SJCRH30 (cell line): Measurements from ENCODE around the gene MPV17L2. TPM values are rescaled to one million over a fixed set of nuclear protein-coding genes. Genes with fewer than 3 reads are reported as not detected.
"Not testable (repeated sequence)": the region's sequence is repeated elsewhere in the genome, so short reads cannot be mapped to it uniquely, and the experiment has no call there.

Experiments used
- DNase-seq, 2 experiments: peaks; one replicate each; pipeline ENCODE4 v3.0.0-alpha.2; 2015 to 2020
- H3K27ac ChIP-seq: fragments of 250-450 bp; sonication (Bioruptor Pico); 2 replicates; pipeline ENCODE4 v1.5.1; 2020; ENCODE audit warnings: mild to moderate bottlenecking, moderate library complexity
- H3K27me3 ChIP-seq: fragments of 250-450 bp; sonication (Bioruptor Pico); 2 replicates; pipeline ENCODE4 v1.5.1; 2020; ENCODE audit warnings: mild to moderate bottlenecking, moderate library complexity
- H3K36me3 ChIP-seq: fragments of 250-450 bp; sonication (Bioruptor Pico); 2 replicates; pipeline ENCODE4 v1.5.1; 2020; ENCODE audit warnings: mild to moderate bottlenecking, moderate library complexity
- H3K4me1 ChIP-seq: fragments of 250-450 bp; sonication (Bioruptor Pico); 2 replicates; pipeline ENCODE4 v1.5.1; 2020; ENCODE audit warnings: mild to moderate bottlenecking, moderate library complexity
- H3K4me3 ChIP-seq: fragments of 250-450 bp; sonication (Bioruptor Pico); 2 replicates; pipeline ENCODE4 v1.5.1; 2020; ENCODE audit warnings: mild to moderate bottlenecking, moderate library complexity
- H3K9me3 ChIP-seq: fragments of 250-450 bp; sonication (Bioruptor Pico); replicated peaks from 2 replicates; pipeline ENCODE4 v1.5.1; 2020; ENCODE audit warnings: mild to moderate bottlenecking, moderate library complexity
- total RNA-seq: library from RNA; depleted of rRNA; stranded (reverse); fragments of >200 nt; shearing (Covaris generic); gene quantifications from 2 replicates; pipeline ENCODE4 v1.2.3, GENCODE V29; 2014

MPV17L2 gene
- total RNA-seq, 1 experiment from 2014 or later, result 31.3 TPM

- Histone ChIP-seq H3K27ac (peak overlapping the region; percentile 86), H3K4me1 (peaks cover 14% of the 10 kb centered on the region), H3K9me3 (no peaks in the 10 kb centered on the region), H3K36me3 (no peaks in the 10 kb centered on the region), H3K27me3 (no peaks in the 10 kb centered on the region), H3K4me3 (peak overlapping the region; percentile 21)
- DNase-seq, result peak; percentile 99
These were observed 36.1 kb upstream of the MPV17L2 start for GRCh38 chr19:18156841-18157464.

DNA sequence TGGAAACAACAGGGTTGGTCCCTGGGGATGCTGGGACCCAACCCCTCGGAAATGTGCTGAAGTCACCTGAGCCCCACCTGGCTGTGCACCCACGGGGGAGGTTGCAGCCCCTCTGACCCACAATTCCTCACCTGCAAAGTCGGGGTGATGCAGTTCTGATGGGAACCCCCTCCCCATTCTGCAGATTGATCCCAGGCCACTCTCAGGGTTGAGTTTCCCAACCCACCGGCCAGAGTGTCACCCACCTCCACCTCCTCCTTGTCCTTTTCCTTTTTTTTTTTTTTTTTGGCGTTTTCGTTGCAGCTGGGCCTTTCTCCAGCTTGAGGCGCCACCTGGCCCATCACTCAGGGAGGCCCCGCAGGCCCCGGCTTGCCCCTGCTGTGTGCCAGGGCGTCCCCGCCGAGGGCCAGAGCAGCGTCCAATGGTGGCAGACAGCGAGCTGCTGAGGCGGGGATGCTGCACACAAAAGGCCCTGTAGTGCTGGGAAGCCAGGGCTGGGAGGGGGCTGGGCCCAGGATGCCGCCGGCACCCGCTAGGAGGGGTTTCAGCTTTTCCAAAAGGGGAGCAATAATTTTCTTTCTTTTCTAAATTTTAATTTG is 35.5 kb upstream of the MPV17L2 start:
- Histone ChIP-seq H3K36me3 (peaks cover 6% of the 10 kb centered on the region), H3K4me3 (peak overlapping the region; percentile 21), H3K9me3 (no peaks in the 10 kb centered on the region), H3K4me1 (peaks cover 14% of the 10 kb centered on the region), H3K27ac (peak overlapping the region; percentile 86), H3K27me3 (no peaks in the 10 kb centered on the region)
- DNase-seq, result peak; percentile 98

DNA sequence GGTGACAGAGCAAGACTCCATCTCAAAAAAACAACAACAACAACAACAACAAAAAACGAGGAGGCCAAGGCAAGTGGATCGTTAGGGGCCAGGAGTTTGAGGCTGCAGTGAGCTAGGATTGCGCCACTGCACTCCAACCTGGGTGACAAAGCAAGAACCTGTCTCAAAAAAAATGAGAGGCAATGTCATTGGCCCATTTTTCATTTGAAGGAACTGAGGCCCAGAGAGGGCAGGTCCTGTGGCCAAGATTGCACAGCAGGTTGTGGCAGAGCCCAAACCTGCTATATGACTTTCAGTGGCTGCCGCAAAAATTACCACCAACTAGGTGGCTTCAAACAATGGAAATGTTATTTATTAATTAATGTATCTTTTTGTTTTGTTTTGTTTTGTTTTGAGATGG is 34.6 kb upstream of the MPV17L2 start:
- Histone ChIP-seq H3K36me3 (peaks cover 10% of the 10 kb centered on the region), H3K4me1 (peaks cover 14% of the 10 kb centered on the region), H3K4me3 (no peak overlapping the region), H3K9me3 (no peaks in the 10 kb centered on the region), H3K27ac (peak overlapping the region; percentile 86; the same call in 1 of the 2 replicates), H3K27me3 (no peaks in the 10 kb centered on the region)
- no peak for DNase-seq

DNA sequence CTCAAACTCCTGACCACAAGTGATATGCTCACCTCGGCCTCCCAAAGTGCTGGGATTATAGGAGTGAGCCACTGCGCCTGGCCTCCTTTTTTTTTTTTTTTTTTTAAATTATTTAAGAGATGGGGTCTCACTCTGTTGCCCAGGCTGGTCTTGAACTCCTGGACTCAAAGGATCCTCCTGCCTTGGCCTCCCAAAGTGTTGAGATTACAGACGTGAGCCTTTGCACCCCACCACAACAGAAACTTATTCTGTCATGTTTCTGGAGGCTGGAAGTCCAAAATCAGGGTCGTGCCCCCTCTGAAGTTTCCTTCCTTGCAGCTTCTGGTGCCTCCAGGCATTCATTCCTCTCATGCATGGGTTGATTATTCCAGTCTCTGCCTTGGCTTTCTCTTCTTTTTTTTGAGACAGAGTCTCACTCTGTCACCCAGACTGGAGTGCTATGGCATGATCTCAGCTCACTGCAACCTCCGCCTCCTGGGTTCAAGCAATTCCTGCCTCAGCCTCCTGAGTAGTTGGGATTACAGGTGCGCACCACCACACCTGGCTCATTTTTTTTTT is 33.9 kb upstream of the MPV17L2 start:
- H3K4me3 ChIP-seq, H3K27ac ChIP-seq, H3K9me3 ChIP-seq, DNase-seq, H3K27me3 ChIP-seq: not testable (repeated sequence)
- Histone ChIP-seq H3K36me3 (peaks cover 17% of the 10 kb centered on the region), H3K4me1 (peaks cover 14% of the 10 kb centered on the region)

DNA sequence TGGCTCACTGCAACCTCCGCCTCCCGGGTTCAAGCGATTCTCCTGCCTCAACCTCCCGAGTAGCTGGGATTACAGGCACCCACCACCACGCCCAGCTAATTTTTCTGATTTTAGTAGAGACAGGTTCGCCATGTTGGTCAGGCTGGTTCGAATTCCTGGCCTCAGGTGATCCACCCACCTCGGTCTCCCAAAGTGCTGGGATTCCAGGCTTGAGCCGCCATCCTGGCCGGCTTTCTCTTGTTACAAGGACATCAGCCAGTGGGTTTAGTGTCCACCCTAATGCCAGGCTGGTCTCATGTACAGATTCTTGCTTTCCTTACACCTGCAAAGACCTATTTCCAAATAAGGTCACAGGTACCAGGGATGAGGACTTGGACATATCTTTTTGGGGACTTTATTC is 33.2 kb upstream of the MPV17L2 start:
- H3K4me1 ChIP-seq, result peaks cover 14% of the 10 kb centered on the region
- peaks cover 22% of the 10 kb centered on the region for H3K36me3 ChIP-seq
- no peaks in the 10 kb centered on the region for H3K9me3 ChIP-seq
- no peak overlapping the region for H3K4me3 ChIP-seq
- no peaks in the 10 kb centered on the region for H3K27me3 ChIP-seq
- H3K27ac ChIP-seq, result no peak overlapping the region
- no peak for DNase-seq

- Histone ChIP-seq H3K4me3 (peak overlapping the region; percentile 45), H3K9me3 (no peaks in the 10 kb centered on the region), H3K27me3 (no peaks in the 10 kb centered on the region), H3K27ac (no peak overlapping the region; the same call in 1 of the 2 replicates), H3K36me3 (peaks cover 28% of the 10 kb centered on the region), H3K4me1 (peaks cover 14% of the 10 kb centered on the region)
- DNase-seq, result no peak
These were observed 32.5 kb upstream of the MPV17L2 start for GRCh38 chr19:18160493-18160970.

- peak; percentile 62 to 77 for DNase-seq
- no peaks in the 10 kb centered on the region for H3K27me3 ChIP-seq
- peak overlapping the region; percentile 45 for H3K4me3 ChIP-seq
- H3K36me3 ChIP-seq, result peaks cover 33% of the 10 kb centered on the region
- H3K4me1 ChIP-seq, result peaks cover 14% of the 10 kb centered on the region
- no peak overlapping the region; the same call in 1 of the 2 replicates for H3K27ac ChIP-seq
- H3K9me3 ChIP-seq, result no peaks in the 10 kb centered on the region
These were observed 31.9 kb upstream of the MPV17L2 start for GRCh38 chr19:18160971-18161635.

DNA sequence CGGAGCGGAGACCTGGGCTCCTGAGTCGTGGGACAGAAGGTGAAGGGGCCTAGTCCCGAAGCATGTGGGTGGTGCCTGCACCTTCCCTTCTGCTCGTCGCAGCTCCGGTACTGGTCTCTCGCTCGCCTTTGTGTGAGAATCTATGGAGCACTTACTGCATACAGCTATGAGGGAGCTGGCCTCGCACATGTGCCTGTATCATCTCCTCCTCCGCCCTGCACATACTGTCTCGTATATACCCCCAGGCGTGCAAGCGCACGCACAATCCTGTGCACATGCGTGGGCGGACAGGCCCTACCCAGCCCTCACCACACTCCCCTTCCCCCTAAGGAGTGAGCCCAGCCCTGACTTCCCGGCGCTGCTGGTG is 31.4 kb upstream of the MPV17L2 start:
- Histone ChIP-seq H3K4me3 (no peak overlapping the region), H3K27ac (no peak overlapping the region), H3K36me3 (peaks cover 36% of the 10 kb centered on the region), H3K27me3 (no peaks in the 10 kb centered on the region), H3K9me3 (no peaks in the 10 kb centered on the region), H3K4me1 (peaks cover 9% of the 10 kb centered on the region)
- DNase-seq, result no peak

DNA sequence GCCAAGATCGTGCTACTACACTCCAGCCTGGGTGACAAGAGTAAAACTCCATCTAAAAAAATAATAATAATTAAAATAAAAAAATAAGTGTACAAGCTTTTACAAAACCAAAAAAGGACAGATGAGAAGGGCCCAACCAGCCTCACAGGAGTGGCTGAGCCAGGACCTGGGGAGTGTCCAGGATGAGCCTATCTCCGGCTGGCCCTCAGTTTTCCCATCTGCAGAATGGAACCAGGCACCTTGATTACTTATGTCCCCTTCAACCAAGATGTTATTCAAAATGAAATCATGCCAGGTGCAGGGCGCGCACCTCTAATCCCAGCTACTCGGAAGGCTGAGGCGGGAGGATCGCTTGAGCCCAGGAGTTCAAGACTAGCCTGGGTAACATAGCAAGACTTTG is 28.9 kb upstream of the MPV17L2 start:
- H3K4me3 ChIP-seq, result no peak overlapping the region
- no peak overlapping the region for H3K27ac ChIP-seq
- H3K4me1 ChIP-seq, result no peaks in the 10 kb centered on the region
- DNase-seq, result no peak
- H3K36me3 ChIP-seq, result peaks cover 57% of the 10 kb centered on the region
- H3K9me3 ChIP-seq, result no peaks in the 10 kb centered on the region
- H3K27me3 ChIP-seq, result no peaks in the 10 kb centered on the region

DNA sequence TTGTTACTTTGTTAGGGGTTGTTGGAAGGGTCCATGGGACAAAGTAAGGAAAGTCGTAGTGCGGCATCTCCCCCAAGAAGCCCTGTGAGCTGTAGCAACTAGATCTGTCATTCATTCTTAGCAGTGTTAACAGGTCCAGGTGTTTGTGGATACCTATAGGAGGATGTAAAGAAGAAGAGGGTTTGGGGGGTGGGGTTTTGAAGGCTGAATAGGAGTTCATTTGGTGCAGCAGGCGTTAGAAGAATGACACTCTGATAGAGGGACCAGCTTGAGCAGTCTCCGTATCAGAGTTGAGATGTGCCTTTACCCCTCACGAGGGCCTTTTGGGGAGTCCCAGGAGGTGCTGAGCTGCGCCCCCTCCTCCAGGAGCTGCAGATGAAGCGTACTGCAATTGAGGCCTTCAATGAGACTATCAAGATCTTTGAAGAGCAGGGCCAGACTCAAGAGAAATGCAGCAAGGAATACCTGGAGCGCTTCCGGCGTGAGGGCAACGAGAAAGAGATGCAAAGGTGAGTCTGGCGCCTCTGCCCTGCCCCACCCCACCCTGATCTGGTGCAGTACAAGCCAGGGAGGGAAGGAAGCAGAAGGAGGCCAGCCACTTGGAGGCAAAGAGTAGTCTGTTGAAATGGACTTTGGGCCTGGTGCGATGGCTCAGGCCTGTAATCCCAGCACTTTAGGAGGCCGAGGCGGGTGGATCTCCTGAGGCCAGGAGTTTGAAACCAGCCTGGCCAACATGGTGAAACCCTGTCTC is 27.0 kb upstream of the MPV17L2 start:
- Histone ChIP-seq H3K27me3 (no peaks in the 10 kb centered on the region), H3K4me1 (no peaks in the 10 kb centered on the region), H3K36me3 (peaks cover 61% of the 10 kb centered on the region), H3K27ac (no peak overlapping the region), H3K9me3 (no peaks in the 10 kb centered on the region), H3K4me3 (no peak overlapping the region)
- no peak for DNase-seq

DNA sequence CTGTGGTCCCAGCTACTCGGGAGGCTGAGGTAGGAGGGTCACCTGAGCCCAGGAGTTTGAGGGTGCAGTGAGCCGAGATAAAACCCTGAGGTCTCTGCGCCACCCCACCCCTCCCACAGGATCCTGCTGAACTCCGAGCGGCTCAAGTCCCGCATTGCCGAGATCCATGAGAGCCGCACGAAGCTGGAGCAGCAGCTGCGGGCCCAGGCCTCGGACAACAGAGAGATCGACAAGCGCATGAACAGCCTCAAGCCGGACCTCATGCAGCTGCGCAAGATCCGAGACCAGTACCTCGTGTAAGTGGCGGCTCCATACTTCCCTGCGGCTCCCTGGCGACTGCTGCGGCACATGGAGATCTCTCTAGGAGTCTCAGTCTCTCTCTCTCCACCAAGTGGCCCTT is 26.0 kb upstream of the MPV17L2 start:
- Histone ChIP-seq H3K27ac (no peak overlapping the region), H3K9me3 (no peaks in the 10 kb centered on the region), H3K4me1 (no peaks in the 10 kb centered on the region), H3K4me3 (no peak overlapping the region), H3K36me3 (peaks cover 61% of the 10 kb centered on the region), H3K27me3 (no peaks in the 10 kb centered on the region)
- no peak for DNase-seq

DNA sequence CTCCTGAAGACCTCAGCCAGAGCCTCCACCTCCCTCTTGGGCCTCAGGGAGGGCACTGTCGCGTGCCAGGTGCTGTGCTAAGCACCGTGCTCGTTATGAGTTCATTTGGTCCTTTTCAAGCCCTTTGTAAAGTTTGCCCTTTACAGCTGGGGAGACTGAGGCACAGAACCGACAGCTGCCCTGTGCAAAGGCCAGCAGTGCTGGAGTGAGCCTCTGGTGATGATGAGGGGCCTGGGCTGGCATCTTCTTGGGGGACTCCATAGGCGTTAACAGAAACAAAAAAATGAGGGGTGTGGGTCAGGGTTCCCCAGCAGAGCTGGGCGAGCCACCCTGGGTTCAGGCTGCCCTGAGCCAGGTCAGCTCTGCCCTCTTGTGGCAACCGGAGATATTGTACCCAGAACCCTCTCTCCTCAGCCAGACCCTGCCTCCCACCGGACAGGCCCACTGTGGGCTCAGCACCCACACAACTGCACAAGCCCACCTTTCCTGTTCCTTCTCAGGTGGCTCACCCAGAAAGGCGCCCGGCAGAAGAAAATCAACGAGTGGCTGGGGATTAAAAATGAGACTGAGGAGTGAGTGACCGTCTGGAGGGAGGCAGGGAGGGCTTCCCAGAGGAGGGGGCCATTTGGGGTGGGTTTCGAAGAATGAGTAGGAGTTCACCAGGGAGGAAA is 24.9 kb upstream of the MPV17L2 start:
- H3K9me3 ChIP-seq, result no peaks in the 10 kb centered on the region
- H3K4me3 ChIP-seq, result no peak overlapping the region
- no peak overlapping the region for H3K27ac ChIP-seq
- peaks cover 53% of the 10 kb centered on the region for H3K36me3 ChIP-seq
- no peaks in the 10 kb centered on the region for H3K4me1 ChIP-seq
- DNase-seq, result peak; percentile 56 to 78
- no peaks in the 10 kb centered on the region for H3K27me3 ChIP-seq

- H3K36me3 ChIP-seq, result peaks cover 47% of the 10 kb centered on the region
- H3K9me3 ChIP-seq, result no peaks in the 10 kb centered on the region
- no peaks in the 10 kb centered on the region for H3K27me3 ChIP-seq
- no peak overlapping the region for H3K27ac ChIP-seq
- no peak for DNase-seq
- peaks cover 3% of the 10 kb centered on the region; the same call in 1 of the 2 replicates for H3K4me1 ChIP-seq
- H3K4me3 ChIP-seq, result no peak overlapping the region
These were observed 24.2 kb upstream of the MPV17L2 start for GRCh38 chr19:18168673-18169381.
